ENCODE data around the gene ZNF217.
"Not testable (repeated sequence)": the region's sequence is repeated elsewhere in the genome, so short reads cannot be mapped to it uniquely, and the experiment has no call there.

Gene ZNF217

GRCh38 chr20:53593466-53594007, at the start of gene ZNF217:
Gene ZNF217, minus strand, starts transcription at chr20:53593839. Its CDS starts 11,013 bp downstream, at chr20:53582826.
- FAIRE-seq, result not testable (repeated sequence)

GRCh38 chr20:53643031-53643832, 49.6 kb upstream of the ZNF217 start:
- no peak for FAIRE-seq

- FAIRE-seq, result no peak
Measured at GRCh38 chr20:53642196-53643030, 48.8 kb upstream of the ZNF217 start.

- no peak for FAIRE-seq
Measured at GRCh38 chr20:53639647-53640440, 46.2 kb upstream of the ZNF217 start.

- FAIRE-seq, result no peak
Measured at GRCh38 chr20:53639128-53639527, 45.5 kb upstream of the ZNF217 start.

GRCh38 chr20:53637310-53637709, 43.7 kb upstream of the ZNF217 start:
- FAIRE-seq, result not testable (repeated sequence)

DNA sequence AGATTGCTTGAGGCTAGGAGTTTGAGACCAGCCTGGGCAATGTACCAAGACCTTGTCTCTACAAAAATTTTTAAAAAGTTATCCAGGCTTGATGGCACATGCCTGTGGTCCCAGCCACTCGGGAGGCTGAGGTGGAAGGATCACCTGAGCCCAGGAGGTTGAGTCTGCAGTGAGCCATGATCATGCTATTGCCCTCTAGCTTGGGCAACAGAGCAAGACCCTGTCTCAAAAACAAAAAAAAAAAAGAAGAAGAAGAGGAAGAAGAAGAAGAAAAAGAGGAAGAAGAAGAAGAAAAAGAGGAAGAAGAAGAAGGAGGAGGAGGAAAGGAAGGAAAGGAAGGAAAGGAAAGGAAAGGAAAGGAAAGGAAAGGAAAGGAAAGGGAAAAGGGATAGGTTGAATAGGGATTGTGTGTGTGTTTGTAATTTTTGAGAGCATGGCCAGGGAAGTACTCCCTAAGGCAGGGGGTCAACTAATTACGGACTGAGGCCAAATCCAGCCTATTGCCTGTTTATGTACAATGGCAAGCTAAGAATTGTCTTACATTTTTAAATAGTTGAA, 43.0 kb upstream of the ZNF217 start:
- FAIRE-seq, result no peak

DNA sequence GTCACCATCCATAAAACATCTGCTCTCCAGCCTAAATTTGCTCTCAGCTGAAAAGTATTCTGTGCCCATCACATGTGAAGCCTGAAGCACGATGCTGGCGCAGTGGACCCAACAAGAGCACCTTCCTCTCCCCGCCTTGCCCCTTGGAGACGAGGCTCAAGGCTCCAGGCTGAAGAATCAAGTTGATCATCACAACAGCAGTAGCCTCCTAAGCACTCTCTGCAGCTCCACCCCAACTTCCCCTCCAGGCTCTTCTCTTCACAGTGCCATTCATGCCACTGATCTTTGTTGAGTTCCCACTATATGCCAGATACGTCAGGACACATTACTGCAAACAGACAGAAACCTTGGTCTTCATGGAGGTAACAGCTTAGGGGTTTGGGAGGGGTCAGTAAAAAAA, 41.6 kb upstream of the ZNF217 start:
- FAIRE-seq, result no peak

DNA sequence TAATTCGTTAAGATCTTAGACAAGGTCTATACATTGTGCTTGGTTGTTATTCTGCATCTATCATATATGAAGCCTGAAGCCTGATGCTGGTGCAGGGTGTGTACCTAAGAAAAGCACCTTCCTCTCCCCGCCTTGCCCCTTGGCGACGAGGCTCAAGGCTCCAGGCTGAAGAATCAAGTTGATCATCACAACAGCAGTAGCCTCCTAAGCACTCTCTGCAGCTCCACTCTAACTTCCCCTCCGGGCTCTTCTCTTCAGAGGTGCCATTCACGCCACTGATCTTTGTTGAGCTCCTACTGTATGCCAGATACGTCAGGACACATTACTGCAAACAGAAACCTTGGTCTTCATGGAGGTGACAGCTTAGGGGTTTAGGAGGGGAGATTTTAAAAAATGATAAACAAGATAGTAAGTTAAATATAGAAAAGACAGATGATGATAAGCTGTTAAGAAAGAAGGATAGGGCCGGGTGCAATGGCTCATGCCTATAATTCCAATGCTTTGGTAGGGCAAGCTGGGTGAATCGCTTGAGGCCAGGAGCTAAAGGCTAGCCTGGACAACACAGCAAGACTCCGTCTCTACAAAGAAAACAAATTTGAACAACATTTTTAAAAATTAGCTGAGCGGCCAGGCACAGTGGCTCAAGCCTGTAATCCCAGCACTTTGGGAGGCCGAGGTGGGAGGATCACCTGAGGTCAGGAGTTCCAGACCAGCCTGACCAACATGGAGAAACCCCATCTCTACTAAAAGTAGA, 38.4 kb upstream of the ZNF217 start:
- no peak for FAIRE-seq

DNA sequence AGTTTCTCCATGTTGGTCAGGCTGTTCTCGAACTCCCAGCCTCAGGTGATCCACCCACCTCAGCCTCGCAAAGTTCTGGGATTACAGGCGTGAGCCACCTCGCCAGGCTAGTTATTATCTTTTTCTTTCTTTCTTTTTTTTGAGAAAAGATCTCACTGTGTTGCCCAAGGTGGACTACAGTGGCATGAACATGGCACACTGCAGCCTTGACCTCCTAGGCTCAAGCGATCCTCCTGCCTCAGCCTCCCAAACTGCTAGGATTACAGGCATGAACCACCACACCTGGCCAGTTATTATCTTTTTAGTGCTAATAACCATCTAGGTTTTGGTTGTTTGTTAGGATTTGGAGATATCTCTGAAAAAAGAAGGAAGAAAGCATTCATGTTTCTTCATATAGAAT, 35.8 kb upstream of the ZNF217 start:
- no peak for FAIRE-seq

GRCh38 chr20:53628758-53629157, 35.1 kb upstream of the ZNF217 start:
- not testable (repeated sequence) for FAIRE-seq

DNA sequence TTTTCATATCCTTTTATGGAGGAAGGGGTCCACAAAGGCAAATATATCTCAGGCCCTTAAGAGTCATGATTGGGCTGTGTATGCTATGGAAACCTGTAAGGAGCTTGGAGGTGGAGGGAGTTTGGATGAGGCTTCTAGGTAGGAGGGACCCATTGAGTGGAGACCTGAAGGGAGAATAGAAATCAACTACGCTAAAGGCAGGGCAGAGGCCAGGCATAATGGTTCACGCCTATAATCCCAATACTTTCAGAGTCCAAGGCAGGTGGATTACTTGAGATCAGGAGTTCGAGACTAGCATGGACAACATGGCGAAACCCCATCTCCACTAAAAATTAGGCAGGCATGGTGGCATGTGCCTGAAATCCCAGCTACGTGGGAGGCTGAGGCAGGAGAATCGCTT, 34.4 kb upstream of the ZNF217 start:
- no peak for FAIRE-seq

- not testable (repeated sequence) for FAIRE-seq
Measured at GRCh38 chr20:53627001-53627400, 33.4 kb upstream of the ZNF217 start.

GRCh38 chr20:53626584-53626983, 32.9 kb upstream of the ZNF217 start:
- FAIRE-seq, result no peak

DNA sequence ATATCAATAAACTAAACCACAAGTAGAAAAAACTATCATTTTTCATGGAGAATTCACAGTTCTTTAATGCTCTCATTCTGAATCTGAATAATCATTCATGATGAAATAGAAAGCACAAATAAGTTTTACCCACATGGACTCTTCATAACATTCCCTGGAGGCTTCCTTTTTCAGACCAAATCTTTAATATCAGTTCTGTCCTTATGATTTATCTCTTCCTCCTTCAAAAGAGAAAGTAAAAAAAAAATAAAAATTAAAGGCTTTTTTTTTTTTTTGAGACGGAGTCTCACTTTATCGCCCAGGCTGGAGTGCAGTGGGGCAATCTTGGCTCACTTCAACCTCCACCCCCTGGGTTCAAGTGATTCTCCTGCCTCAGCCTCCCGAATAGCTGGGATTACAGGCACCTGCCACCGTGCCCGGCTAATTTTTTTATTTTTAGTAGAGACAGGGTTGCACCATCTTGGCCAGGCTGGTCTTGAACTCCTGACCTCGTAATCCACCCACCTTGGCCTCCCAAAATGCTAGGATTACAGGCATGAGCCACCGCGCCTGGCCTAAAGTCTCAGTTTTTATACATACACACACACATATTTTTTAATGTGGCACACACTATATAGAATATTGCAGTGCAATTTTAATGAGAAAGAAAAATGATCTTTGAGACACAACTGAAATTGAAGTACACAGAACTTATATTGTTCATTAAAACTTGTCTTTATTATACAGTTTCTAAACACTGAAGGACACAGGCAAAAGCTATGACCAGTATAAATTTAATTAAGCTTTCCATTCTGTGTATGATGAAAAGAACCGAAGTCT, 31.9 kb upstream of the ZNF217 start:
- FAIRE-seq, result no peak

DNA sequence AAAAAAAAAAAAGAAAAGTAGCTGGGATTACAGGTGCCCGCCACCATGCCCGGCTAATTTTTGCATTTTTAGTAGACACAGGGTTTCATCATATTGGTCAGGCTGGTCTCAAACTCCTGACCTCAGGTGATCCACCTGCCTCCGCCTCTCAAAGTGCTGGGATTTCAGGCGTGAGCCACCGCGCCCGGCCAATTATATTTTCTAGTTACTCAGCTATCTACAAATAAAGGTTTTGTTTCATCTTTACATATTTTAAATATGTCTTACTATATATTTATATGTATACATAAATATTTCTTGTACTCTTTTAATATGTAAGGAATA, 31.2 kb upstream of the ZNF217 start:
- not testable (repeated sequence) for FAIRE-seq

DNA sequence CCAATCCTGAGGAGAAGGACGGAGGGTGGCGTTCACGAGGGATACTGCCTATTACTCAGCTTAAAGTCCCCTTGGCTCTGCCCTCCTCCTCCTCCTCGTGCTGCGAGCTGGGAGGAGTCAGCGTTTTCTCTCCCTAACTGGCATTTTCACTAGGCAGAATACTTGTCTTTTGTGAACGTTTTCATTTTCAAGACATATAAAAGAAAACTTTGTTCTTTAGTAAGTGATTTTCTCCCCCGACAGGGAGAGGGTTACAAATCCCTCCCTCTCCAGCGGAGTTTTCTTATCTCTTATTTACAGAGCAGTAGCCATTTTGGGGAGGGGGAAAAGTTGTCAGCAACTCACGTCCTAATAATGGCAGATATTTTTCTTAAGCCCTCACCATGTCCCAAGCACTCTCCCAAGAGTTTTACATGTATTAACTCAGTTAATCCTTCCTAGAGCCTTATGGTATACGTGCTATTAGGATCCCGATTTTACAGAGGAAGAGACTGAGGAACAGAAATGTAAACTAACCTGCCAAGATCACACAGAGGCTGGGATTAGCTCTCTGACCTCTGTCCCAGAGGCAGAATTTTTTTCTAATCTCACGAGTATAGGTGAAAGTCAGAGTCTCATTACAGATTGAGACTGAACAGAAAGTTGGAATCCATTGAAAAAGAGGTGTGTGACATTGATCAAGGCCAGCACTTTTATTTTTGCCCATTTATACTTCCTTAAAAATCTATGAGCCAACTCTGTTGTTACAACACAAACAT, 30.0 kb upstream of the ZNF217 start:
- FAIRE-seq, result no peak

- no peak for FAIRE-seq
Measured at GRCh38 chr20:53623134-53623453, 29.5 kb upstream of the ZNF217 start.

GRCh38 chr20:53622247-53623133, 28.9 kb upstream of the ZNF217 start:
- no peak for FAIRE-seq
